ENCODE data around the gene SGCA.

- TF ChIP-seq, protein P1, sequence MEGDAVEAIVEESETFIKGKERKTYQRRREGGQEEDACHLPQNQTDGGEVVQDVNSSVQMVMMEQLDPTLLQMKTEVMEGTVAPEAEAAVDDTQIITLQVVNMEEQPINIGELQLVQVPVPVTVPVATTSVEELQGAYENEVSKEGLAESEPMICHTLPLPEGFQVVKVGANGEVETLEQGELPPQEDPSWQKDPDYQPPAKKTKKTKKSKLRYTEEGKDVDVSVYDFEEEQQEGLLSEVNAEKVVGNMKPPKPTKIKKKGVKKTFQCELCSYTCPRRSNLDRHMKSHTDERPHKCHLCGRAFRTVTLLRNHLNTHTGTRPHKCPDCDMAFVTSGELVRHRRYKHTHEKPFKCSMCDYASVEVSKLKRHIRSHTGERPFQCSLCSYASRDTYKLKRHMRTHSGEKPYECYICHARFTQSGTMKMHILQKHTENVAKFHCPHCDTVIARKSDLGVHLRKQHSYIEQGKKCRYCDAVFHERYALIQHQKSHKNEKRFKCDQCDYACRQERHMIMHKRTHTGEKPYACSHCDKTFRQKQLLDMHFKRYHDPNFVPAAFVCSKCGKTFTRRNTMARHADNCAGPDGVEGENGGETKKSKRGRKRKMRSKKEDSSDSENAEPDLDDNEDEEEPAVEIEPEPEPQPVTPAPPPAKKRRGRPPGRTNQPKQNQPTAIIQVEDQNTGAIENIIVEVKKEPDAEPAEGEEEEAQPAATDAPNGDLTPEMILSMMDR (IDR thresholded peaks at IDR 0.05 in 2 of 3, conservative IDR thresholded peaks at IDR 0.05 in 1 of 3; ENCODE audit: insufficient read depth in 2 of 3, low read depth in 1 of 3, low read length in 3 of 3) = no peak
- TF ChIP-seq, protein P2, sequence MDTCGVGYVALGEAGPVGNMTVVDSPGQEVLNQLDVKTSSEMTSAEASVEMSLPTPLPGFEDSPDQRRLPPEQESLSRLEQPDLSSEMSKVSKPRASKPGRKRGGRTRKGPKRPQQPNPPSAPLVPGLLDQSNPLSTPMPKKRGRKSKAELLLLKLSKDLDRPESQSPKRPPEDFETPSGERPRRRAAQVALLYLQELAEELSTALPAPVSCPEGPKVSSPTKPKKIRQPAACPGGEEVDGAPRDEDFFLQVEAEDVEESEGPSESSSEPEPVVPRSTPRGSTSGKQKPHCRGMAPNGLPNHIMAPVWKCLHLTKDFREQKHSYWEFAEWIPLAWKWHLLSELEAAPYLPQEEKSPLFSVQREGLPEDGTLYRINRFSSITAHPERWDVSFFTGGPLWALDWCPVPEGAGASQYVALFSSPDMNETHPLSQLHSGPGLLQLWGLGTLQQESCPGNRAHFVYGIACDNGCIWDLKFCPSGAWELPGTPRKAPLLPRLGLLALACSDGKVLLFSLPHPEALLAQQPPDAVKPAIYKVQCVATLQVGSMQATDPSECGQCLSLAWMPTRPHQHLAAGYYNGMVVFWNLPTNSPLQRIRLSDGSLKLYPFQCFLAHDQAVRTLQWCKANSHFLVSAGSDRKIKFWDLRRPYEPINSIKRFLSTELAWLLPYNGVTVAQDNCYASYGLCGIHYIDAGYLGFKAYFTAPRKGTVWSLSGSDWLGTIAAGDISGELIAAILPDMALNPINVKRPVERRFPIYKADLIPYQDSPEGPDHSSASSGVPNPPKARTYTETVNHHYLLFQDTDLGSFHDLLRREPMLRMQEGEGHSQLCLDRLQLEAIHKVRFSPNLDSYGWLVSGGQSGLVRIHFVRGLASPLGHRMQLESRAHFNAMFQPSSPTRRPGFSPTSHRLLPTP (IDR thresholded peaks at IDR 0.05; ENCODE audit: borderline replicate concordance, extremely low read depth, insufficient read length) = no peak
- TF ChIP-seq WHSC1 (IDR thresholded peaks at IDR 0.05; ENCODE audit: low read length) = no peak
- TF ChIP-seq POLR2AphosphoS5 (IDR thresholded peaks at IDR 0.05; ENCODE audit: control insufficient read depth, insufficient read depth, low read depth, low read length) = no peak
- TF ChIP-seq HMG20A (CRISPR knock-in tag; conservative IDR thresholded peaks at IDR 0.05) = no peak
- TF ChIP-seq PHF8 (IDR thresholded peaks at IDR 0.05; ENCODE audit: borderline replicate concordance, low read length) = no peak
- TF ChIP-seq, protein P3, sequence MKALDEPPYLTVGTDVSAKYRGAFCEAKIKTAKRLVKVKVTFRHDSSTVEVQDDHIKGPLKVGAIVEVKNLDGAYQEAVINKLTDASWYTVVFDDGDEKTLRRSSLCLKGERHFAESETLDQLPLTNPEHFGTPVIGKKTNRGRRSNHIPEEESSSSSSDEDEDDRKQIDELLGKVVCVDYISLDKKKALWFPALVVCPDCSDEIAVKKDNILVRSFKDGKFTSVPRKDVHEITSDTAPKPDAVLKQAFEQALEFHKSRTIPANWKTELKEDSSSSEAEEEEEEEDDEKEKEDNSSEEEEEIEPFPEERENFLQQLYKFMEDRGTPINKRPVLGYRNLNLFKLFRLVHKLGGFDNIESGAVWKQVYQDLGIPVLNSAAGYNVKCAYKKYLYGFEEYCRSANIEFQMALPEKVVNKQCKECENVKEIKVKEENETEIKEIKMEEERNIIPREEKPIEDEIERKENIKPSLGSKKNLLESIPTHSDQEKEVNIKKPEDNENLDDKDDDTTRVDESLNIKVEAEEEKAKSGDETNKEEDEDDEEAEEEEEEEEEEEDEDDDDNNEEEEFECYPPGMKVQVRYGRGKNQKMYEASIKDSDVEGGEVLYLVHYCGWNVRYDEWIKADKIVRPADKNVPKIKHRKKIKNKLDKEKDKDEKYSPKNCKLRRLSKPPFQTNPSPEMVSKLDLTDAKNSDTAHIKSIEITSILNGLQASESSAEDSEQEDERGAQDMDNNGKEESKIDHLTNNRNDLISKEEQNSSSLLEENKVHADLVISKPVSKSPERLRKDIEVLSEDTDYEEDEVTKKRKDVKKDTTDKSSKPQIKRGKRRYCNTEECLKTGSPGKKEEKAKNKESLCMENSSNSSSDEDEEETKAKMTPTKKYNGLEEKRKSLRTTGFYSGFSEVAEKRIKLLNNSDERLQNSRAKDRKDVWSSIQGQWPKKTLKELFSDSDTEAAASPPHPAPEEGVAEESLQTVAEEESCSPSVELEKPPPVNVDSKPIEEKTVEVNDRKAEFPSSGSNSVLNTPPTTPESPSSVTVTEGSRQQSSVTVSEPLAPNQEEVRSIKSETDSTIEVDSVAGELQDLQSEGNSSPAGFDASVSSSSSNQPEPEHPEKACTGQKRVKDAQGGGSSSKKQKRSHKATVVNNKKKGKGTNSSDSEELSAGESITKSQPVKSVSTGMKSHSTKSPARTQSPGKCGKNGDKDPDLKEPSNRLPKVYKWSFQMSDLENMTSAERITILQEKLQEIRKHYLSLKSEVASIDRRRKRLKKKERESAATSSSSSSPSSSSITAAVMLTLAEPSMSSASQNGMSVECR (CRISPR knock-in tag; IDR thresholded peaks at IDR 0.05) = no peak
- no peak for TF ChIP-seq ZNF224 (CRISPR knock-in tag; IDR thresholded peaks at IDR 0.05)
- TF ChIP-seq, protein P4, sequence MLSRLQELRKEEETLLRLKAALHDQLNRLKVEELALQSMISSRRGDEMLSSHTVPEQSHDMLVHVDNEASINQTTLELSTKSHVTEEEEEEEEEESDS (CRISPR knock-in tag; IDR thresholded peaks at IDR 0.05) = no peak
- TF ChIP-seq NBN (IDR thresholded peaks at IDR 0.05; ENCODE audit: low read depth) = no peak
- TF ChIP-seq TEAD4 (IDR thresholded peaks at IDR 0.05; ENCODE audit: low read length) = no peak
- no peak for TF ChIP-seq TEAD4 (CRISPR knock-in tag; IDR thresholded peaks at IDR 0.05; ENCODE audit: borderline replicate concordance)
- no peak for TF ChIP-seq ZC3H11A (IDR thresholded peaks at IDR 0.05; ENCODE audit: low read depth, low read length)
- no peak for TF ChIP-seq MEIS2 (IDR thresholded peaks at IDR 0.05; ENCODE audit: partially characterized antibody)
- TF ChIP-seq, protein P5, sequence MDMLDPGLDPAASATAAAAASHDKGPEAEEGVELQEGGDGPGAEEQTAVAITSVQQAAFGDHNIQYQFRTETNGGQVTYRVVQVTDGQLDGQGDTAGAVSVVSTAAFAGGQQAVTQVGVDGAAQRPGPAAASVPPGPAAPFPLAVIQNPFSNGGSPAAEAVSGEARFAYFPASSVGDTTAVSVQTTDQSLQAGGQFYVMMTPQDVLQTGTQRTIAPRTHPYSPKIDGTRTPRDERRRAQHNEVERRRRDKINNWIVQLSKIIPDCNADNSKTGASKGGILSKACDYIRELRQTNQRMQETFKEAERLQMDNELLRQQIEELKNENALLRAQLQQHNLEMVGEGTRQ (CRISPR knock-in tag; IDR thresholded peaks at IDR 0.05) = no peak
These were observed 845 bp downstream of the SGCA start for GRCh38 chr17:50166518-50167181.
